SKM-1 (cell line): ENCODE results near the gene BCL2L11.
A peak's percentile ranks its signal among the peaks of the same experiment; 100 is the strongest.
"Not testable (repeated sequence)": the region's sequence is repeated elsewhere in the genome, so short reads cannot be mapped to it uniquely, and the experiment has no call there.

ENCODE experiments used
- DNase-seq: peaks from one replicate; lab custom pipeline; 2025; ENCODE audit not compliant: unreplicated experiment; lab: John Stamatoyannopoulos, UW

Gene BCL2L11

GRCh38 chr2:111120253-111121027 lies at the start of gene BCL2L11:
Gene BCL2L11 (plus strand): TSS chr2:111120914. CDS start chr2:111123746, 2,832 bp downstream.
- DNase-seq = peak; percentile 74

DNA sequence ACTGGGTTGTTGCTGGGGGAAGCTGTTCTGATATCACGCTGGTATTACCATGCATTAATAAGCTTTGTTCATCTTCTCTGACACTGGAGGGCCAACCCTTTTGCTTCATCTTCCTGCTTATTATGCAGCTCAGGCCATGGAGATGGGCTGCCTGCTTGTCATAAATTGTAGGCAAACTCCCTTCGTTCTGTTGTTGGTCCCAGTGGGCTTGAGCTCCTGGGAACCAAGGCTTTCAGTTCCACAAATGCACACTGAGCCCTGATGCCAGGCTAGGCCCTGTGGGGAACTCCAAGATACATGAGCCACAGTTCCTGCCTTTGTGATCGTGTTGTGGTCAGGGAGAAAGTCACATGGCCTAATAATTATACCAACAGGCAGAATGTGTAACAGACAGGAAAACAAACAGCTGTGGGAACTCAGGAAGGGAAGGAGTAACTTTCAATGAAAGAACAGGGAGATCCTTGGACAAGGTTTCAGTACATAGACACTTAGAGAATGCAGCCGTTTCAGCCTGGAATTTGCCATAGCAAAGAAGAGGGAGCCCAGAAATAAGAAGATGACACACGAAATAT lies 49.0 kb upstream of the BCL2L11 start:
- no peak for DNase-seq

- no peak for DNase-seq
Observed at GRCh38 chr2:111072220-111072871, 48.4 kb upstream of the BCL2L11 start.

DNA sequence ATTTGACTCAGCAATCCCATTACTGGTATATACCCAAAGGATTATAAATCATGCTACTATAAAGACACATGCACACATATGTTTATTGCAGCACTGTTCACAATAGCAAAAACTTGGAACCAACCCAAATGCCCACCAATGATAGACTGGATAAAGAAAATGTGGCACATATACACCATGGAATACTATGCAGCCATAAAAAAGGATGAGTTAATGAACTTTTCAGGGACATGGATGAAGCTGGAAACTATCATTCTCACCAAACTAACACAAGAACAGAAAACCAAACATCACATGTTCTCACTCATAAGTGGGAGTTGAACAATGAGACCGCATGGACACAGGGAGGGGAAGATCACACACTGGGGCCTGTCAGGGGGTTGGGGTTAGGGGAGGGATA lies 38.1 kb upstream of the BCL2L11 start:
- not testable (repeated sequence) for DNase-seq

DNA sequence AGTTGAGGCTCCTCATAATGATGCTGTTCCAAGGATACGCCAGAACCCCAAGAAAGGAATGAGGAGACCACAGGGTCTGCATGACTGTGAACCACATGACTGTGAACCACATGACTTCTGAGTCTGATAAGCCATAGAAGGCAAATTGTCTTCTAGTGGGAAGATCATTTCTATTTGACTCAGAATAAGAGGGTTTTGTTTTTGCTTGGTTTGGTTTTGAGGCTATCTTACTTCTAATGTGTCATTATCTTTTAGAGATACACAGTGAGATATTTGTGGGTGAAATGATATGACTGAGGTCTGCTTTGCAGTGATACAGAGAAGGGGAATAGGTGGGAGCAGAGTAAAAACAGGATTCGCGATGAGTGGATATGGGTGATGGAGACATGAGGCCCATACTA lies 28.9 kb upstream of the BCL2L11 start:
- DNase-seq = no peak

DNA sequence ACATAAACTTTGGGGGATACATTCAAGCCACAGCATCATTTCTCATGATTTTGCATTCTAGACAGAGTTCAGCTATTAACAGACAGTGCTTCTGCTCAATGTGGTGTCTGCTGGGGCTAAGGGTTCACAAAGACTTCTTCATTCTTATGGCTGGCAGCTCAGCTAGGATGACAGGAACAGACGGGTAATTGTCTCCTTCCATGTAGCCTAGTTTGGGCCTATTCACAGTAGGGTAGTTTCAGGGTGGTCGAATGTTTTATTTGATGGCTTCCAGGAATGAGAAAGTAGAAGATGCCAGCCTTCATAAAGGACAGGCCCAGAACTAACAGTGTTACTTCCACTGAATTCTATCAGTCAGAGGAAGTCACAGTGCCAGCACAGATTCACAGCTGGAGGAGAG lies 26.0 kb upstream of the BCL2L11 start:
- DNase-seq = no peak

DNA sequence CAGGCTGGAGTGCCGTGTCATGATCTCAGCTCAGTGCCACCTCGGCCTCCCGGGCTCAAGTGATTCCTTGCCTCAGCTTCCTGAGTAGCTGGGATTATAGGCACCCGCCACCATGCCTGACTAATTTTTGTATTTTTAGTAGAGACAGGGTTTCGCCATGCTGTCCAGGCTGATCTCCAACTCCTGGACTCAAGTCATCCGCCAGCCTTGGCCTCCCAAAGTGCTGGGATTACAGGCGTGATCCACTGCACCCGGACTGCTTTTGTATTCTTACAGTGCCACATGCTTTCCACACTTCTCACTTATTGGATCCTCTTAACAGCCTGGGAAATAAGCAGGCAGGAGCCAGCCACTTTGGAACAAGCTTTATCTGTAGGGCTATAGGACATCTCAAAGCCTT lies 25.3 kb upstream of the BCL2L11 start:
- no peak for DNase-seq

GRCh38 chr2:111099402-111099801 lies 21.3 kb upstream of the BCL2L11 start:
- DNase-seq = no peak

- no peak for DNase-seq
Observed at GRCh38 chr2:111100087-111100764, 20.5 kb upstream of the BCL2L11 start.

DNA sequence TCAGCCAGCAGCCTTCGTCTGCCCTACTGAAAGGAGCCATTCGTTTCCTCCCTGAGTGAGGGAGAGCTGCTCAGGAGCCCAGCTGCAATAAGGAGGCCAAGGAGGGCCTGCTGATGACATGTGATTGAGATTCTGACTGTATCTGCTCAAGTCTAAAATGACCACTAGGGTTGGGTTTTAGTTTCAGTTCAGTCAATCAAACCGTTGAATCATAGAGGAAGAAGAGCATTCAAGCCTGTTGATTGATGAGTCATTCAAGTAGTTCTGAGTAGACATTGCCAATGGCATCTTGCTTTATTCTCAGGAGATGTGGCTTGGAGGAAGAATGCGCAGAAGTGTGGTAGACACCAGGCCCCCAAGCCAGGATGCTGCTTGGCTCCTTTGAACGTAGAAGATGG lies 19.9 kb upstream of the BCL2L11 start:
- no peak for DNase-seq

DNA sequence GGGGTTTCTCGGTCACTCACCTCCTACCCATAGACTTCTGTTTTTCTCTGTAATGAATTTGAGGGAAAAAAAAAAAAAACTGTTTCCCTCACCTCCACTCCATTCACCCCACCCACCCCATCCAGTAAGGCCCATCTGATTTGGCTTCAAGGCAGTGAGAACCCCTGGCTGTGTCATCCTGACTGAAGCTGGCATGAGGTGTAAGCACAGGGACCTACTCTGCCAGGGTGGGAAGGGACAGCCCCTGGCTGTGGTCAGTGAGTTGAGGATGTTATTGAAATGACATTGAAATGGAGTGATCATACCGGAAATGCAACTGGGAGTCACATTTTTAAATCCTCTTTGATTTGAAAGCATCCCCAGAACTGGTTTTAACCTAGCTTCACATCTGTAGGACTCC lies 19.1 kb upstream of the BCL2L11 start:
- no peak for DNase-seq

DNA sequence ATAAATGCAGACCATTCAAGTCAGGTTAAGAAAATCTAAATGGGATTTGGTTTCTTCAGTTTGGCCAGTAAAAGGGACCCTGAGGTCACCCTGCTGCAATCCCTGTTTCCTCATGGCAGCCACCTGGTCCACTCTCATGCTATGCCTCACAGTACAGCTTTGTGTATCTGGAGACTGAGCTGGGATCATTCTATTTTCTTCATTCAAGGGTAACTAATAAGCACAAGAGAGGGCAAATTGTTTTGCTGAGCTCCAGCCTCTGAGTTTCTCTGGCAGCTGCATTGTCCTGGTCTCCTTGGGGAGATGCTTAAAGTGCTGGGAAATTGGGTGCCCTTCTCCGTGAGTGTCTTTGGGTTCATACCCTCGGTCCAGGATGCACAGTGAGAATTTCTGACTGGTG lies 18.5 kb upstream of the BCL2L11 start:
- no peak for DNase-seq

GRCh38 chr2:111105926-111106325 lies 14.8 kb upstream of the BCL2L11 start:
- no peak for DNase-seq

DNA sequence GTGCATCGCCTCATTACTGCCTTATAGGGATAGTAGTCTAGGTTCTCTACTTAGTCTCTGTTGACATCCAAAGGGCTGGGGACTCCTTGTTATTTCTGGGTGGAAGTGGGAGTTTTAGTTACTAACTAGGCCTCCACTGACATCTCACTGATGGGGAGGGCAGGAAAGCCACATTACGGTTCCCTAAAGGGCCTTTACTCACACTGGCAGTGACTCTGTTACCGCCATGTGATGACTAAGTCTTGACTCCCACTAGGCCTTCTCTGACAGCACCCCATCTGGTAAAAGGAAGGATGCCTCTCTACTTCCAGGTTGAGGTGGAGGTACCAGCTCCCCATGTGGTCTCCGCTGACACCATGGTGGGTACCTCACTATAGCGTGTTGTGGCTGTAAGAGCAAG lies 14.0 kb upstream of the BCL2L11 start:
- no peak for DNase-seq

- no peak for DNase-seq
Observed at GRCh38 chr2:111108745-111109271, 11.9 kb upstream of the BCL2L11 start.

- no peak for DNase-seq
Observed at GRCh38 chr2:111111101-111111755, 9.5 kb upstream of the BCL2L11 start.

GRCh38 chr2:111113838-111114237 lies 6.9 kb upstream of the BCL2L11 start:
- no peak for DNase-seq

- no peak for DNase-seq
Observed at GRCh38 chr2:111116011-111116746, 4.5 kb upstream of the BCL2L11 start.

- peak; percentile 63 for DNase-seq
Observed at GRCh38 chr2:111116843-111117597, 3.7 kb upstream of the BCL2L11 start.
